Psoas muscle (tissue), 8 donors: ENCODE data around the gene CDT1. TPM values are rescaled to one million over a fixed set of nuclear protein-coding genes. Genes with fewer than 3 reads are reported as not detected.

Source experiments
- ATAC-seq, 4 donors: fragments of 200-7000 bp; cut with Tn5 transposase; one replicate each; pipeline ENCODE4 v1.9.1; 2020; ENCODE audit warnings: moderate library complexity in 3 of 4, mild to moderate bottlenecking in 2 of 4
- DNase-seq, 2 donors: peaks; one replicate each; pipeline ENCODE4 v3.0.0-alpha.2; 2020
- H3K27ac ChIP-seq: fragments of 200-600 bp; one replicate; pipeline ENCODE4 v1.8.0; 2022
- H3K27me3 ChIP-seq, 3 donors: fragments of 200-600 bp in 1 of 3; one replicate each; pipeline versions ENCODE4 v1.6.1 to v1.8.0; 2013 to 2022; ENCODE audit warnings: low read length in 2 of 3, mild to moderate bottlenecking in 2 of 3, moderate library complexity in 1 of 3; ENCODE audit not compliant: insufficient read depth in 3 of 3
- H3K36me3 ChIP-seq, 2 donors: fragments of 200-600 bp in 1 of 2; one replicate each; pipeline versions ENCODE4 v1.6.1 to v1.8.0; 2013 to 2022; ENCODE audit warnings: low read depth in 1 of 2, mild to moderate bottlenecking in 1 of 2, moderate library complexity in 1 of 2; ENCODE audit not compliant: insufficient read depth in 1 of 2
- H3K4me1 ChIP-seq: fragments of 200-600 bp; one replicate; pipeline ENCODE4 v1.8.0; 2022
- H3K4me3 ChIP-seq: fragments of 200-600 bp; one replicate; pipeline ENCODE4 v1.8.0; 2022; ENCODE audit warnings: mild to moderate bottlenecking
- H3K9me3 ChIP-seq: fragments of 200-600 bp; one replicate; pipeline ENCODE4 v1.8.0; 2022
- WGBS, 3 donors: extraction: QIAGEN DNeasy Blood & Tissue Kit; methylation state at CpG; one replicate each; pipeline versions ENCODE4 v1.1.6 to v1.1.7; 2013; 5-methylcytosine and 5-hydroxymethylcytosine counted together
- intact Hi-C, 2 donors: fragments of 100-400 bp; cut with DNase I; formaldehyde crosslinking; loops; one replicate each; pipeline versions ENCODE4 v1.11.0 to v1.14.2; 2022
- polyA plus RNA-seq, 3 donors: library from polyadenylated mRNA; stranded (reverse); fragments of 200-250 nt; gene quantifications; one replicate each; pipeline ENCODE4 v1.2.3, GENCODE V29; 2013
- total RNA-seq, 4 donors: library from RNA; stranded (reverse); fragmentation: NEBNext Ultra II Directional in 2 of 4; extraction: Animal tissue kit (Norgen Biotek cat#: 25700) in 2 of 4; gene quantifications; one replicate each; pipeline versions ENCODE4 v1.2.1 to v1.2.4, GENCODE V29; 2021 to 2023
- TF ChIP-seq, protein P1 (sequence below): fragments of 200-600 bp; IDR thresholded peaks from one replicate; pipeline ENCODE4 v1.8.0; 2022; ENCODE audit warnings: antibody characterized with exemption
- donor health status: healthy with polysubstance abuse.
- donor health status: DM: no; HTN: no; CAD: no; lungs with moderate emphysema.
- donor health status: Bipolar disorder and iron deficiency.
- donor health status: healthy.
- donor health status: DM: yes; HTN: yes; CAD: no.
- donor health status: DM: no; HTN: no; CAD: no.
- donor health status: DM: no; HTN: no; CAD: no.
- donor health status: DM: yes; HTN: yes; CAD: no.

Gene CDT1
- total and polyA plus RNA-seq, 7 donors, result 0.03 to 0.59 (median 0.15) TPM; not detected in 1

GRCh38 chr16:88782454-88783390 lies 20.9 kb upstream of the CDT1 start:
- 54 to 67% (median 60%) methylated on average over 16 of the region's 16 CpGs for WGBS, 3 donors
- no peak overlapping the region for H3K27ac ChIP-seq
- TF ChIP-seq, protein P1, sequence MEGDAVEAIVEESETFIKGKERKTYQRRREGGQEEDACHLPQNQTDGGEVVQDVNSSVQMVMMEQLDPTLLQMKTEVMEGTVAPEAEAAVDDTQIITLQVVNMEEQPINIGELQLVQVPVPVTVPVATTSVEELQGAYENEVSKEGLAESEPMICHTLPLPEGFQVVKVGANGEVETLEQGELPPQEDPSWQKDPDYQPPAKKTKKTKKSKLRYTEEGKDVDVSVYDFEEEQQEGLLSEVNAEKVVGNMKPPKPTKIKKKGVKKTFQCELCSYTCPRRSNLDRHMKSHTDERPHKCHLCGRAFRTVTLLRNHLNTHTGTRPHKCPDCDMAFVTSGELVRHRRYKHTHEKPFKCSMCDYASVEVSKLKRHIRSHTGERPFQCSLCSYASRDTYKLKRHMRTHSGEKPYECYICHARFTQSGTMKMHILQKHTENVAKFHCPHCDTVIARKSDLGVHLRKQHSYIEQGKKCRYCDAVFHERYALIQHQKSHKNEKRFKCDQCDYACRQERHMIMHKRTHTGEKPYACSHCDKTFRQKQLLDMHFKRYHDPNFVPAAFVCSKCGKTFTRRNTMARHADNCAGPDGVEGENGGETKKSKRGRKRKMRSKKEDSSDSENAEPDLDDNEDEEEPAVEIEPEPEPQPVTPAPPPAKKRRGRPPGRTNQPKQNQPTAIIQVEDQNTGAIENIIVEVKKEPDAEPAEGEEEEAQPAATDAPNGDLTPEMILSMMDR, result no peak
- peak overlapping the region; percentile 74 for H3K4me3 ChIP-seq
- no peaks in the 10 kb centered on the region for H3K9me3 ChIP-seq
- peaks cover 0 to 53% (median 12%) of the 10 kb centered on the region in 3 donors for H3K27me3 ChIP-seq
- no peak for ATAC-seq
- intact Hi-C loops, result no loop called here
- H3K36me3 ChIP-seq, result no peaks in the 10 kb centered on the region
- peaks cover 15% of the 10 kb centered on the region for H3K4me1 ChIP-seq
- DNase-seq, result peak in 1 of 2 donors; percentile 48

- H3K9me3 ChIP-seq, result no peaks in the 10 kb centered on the region
- DNase-seq (peak in 1 of 2 donors; percentile 49), ATAC-seq (peak in 2 of 4 donors; percentile 39 to 43)
- 36 to 47% (median 38%) methylated on average over 27 of the region's 27 CpGs for WGBS, 3 donors
- TF ChIP-seq, protein P1, result no peak
- H3K36me3 ChIP-seq, result no peaks in the 10 kb centered on the region
- peaks cover 15% of the 10 kb centered on the region for H3K4me1 ChIP-seq
- peak overlapping the region; percentile 61 for H3K27ac ChIP-seq
- H3K4me3 ChIP-seq, result peak overlapping the region; percentile 74
- peaks cover 0 to 45% (median 12%) of the 10 kb centered on the region in 3 donors for H3K27me3 ChIP-seq
- intact Hi-C loops, result loop anchor here in 1 of 2 donors (2.0 kb wide), 1 partner anchor 47 kb away; no protein-coding TSS in a partner anchor
Measured at GRCh38 chr16:88783391-88784073, 20.1 kb upstream of the CDT1 start.

DNA sequence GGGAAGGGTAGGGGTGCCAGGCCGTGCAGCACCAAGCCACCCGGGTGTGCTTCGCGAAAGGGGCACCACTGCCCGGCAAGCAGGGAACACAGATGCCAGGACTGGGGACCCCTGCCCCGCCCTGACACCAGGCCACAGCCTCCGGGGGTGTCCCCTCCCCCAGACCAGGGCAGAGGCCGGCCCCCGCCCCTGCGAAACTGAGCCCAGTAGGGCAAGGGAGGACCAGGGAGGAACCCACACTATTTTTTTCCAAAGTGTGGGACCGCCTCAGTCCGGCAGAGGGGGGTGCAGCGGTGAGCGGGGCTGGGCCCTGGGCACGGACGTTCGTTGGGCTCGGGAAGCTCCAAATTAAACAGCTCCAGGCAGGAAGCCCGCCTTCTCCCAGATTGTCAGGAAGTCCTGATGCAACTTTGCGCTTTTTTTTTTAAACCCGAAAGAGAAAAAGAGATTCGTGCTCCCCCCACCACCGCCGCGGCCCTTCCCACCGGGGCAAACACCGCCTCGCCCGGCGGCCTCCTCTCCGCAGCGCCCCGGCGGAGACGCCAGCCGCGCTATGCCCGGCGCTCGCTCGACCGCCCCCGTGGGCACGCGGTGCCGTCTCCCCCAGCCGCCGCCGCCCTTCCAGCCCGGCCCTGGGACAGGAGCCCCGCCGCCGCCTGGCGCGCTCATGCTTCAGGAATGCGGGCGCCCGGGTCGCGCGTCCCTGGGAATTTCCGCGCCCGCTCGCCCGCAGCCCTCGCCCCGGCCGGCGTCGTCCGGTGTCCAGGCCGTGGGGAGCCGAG lies 19.3 kb upstream of the CDT1 start:
- DNase-seq (peak; percentile 77 to 83), ATAC-seq (peak; percentile 53 to 72 (median 56))
- peaks cover 0 to 38% (median 12%) of the 10 kb centered on the region in 3 donors for H3K27me3 ChIP-seq
- TF ChIP-seq, protein P1, result peak; percentile 44
- H3K9me3 ChIP-seq, result no peaks in the 10 kb centered on the region
- H3K4me1 ChIP-seq, result peaks cover 14% of the 10 kb centered on the region
- H3K36me3 ChIP-seq, result no peaks in the 10 kb centered on the region
- H3K4me3 ChIP-seq, result peak overlapping the region; percentile 74
- H3K27ac ChIP-seq, result peak overlapping the region; percentile 61
- intact Hi-C loops, result loop anchor here in 1 of 2 donors (2.0 kb wide), 1 partner anchor 47 kb away; no protein-coding TSS in a partner anchor
- WGBS, 3 donors, result 5 to 12% (median 5%) methylated on average over 57 to 74 of the region's 74 CpGs

GRCh38 chr16:88784856-88785105 lies 18.8 kb upstream of the CDT1 start:
- DNase-seq, result no peak
- Histone ChIP-seq H3K4me1 (peaks cover 9% of the 10 kb centered on the region), H3K27ac (peak overlapping the region; percentile 61), H3K36me3 (no peaks in the 10 kb centered on the region), H3K27me3 (peaks cover 0 to 37% (median 12%) of the 10 kb centered on the region in 3 donors), H3K9me3 (no peaks in the 10 kb centered on the region), H3K4me3 (peak overlapping the region; percentile 74)
- 0 to 1% methylated on average over 8 to 32 of the region's 32 CpGs; no CpG with 5 or more reads in 1 of the 3 donors for WGBS, 3 donors
- TF ChIP-seq, protein P1, result no peak
- intact Hi-C loops, result loop anchor here (2.0 to 5.0 kb wide), 2 partner anchors 42 to 48 kb away; no protein-coding TSS in a partner anchor
- ATAC-seq, result peak; percentile 27 to 44 (median 34)
